Middle frontal gyrus (tissue), 1 donor: ENCODE measurements around the gene RAD51.

Experiments
- DNase-seq: peaks from one replicate; pipeline ENCODE4 v3.0.0-alpha.2; 2015; ENCODE audit warnings: low spot score; ENCODE audit errors: extremely low spot score

RAD51 gene

GRCh38 chr15:40722354-40722753 is 27.4 kb downstream of the RAD51 start:
- DNase-seq = no peak

- DNase-seq = no peak
These were observed 28.0 kb downstream of the RAD51 start for GRCh38 chr15:40722934-40723333.

GRCh38 chr15:40723919-40724318 is 28.9 kb downstream of the RAD51 start:
- DNase-seq = no peak

- DNase-seq = no peak
These were observed 36.1 kb downstream of the RAD51 start for GRCh38 chr15:40731034-40731433.

GRCh38 chr15:40736575-40736974 is 41.6 kb downstream of the RAD51 start:
- DNase-seq = no peak

GRCh38 chr15:40737048-40737447 is 42.1 kb downstream of the RAD51 start:
- no peak for DNase-seq

- DNase-seq = no peak
These were observed 44.1 kb downstream of the RAD51 start for GRCh38 chr15:40739047-40739446.

GRCh38 chr15:40739854-40740253 is 44.9 kb downstream of the RAD51 start:
- DNase-seq = no peak

- DNase-seq = no peak
These were observed 48.5 kb downstream of the RAD51 start for GRCh38 chr15:40743485-40743901.

- DNase-seq = no peak
These were observed 49.2 kb downstream of the RAD51 start for GRCh38 chr15:40743921-40744814.

GRCh38 chr15:40744815-40745152 is 49.8 kb downstream of the RAD51 start:
- DNase-seq = no peak

- DNase-seq = no peak
These were observed 52.0 kb downstream of the RAD51 start for GRCh38 chr15:40746916-40747418.

GRCh38 chr15:40747685-40748631 is 53.0 kb downstream of the RAD51 start:
- no peak for DNase-seq

- DNase-seq = no peak
These were observed 54.2 kb downstream of the RAD51 start for GRCh38 chr15:40749151-40749630.

GRCh38 chr15:40750885-40751284 is 55.9 kb downstream of the RAD51 start:
- DNase-seq = no peak

GRCh38 chr15:40751745-40752144 is 56.8 kb downstream of the RAD51 start:
- no peak for DNase-seq

- no peak for DNase-seq
These were observed 59.6 kb downstream of the RAD51 start for GRCh38 chr15:40754574-40754882.

GRCh38 chr15:40754883-40755811 is 60.2 kb downstream of the RAD51 start, which contains the start of gene RMDN3:
TSS of gene RMDN3 (minus strand) at chr15:40755254. CDS start at chr15:40754783, 471 bp downstream.
- peak; percentile 87 for DNase-seq

- DNase-seq = no peak
These were observed 60.8 kb downstream of the RAD51 start for GRCh38 chr15:40755812-40756208.

- no peak for DNase-seq
These were observed 62.0 kb downstream of the RAD51 start for GRCh38 chr15:40756938-40757337.

GRCh38 chr15:40759961-40760360 is 65.0 kb downstream of the RAD51 start:
- no peak for DNase-seq
